Sciatic nerve (tissue), 1 donor: ENCODE data around the gene COX7A1. TPM values are rescaled to one million over a fixed set of nuclear protein-coding genes. Genes with fewer than 3 reads are reported as not detected.

Experiments used
- total RNA-seq: library from RNA; stranded (reverse); fragmentation: NEBNext Ultra II Directional; extraction: Animal tissue kit (Norgen Biotek cat#: 25700); gene quantifications from one replicate; pipeline ENCODE4 v1.2.1, GENCODE V29; 2021
- donor health status: DM: no; HTN: no; CAD: no.

The COX7A1 gene
- total RNA-seq, 1 donor from 2014 or later = 71.6 TPM

Other genes with a start within 250 kb of the COX7A1 start
- 14.3 TPM for gene HCST, start 249.9 kb downstream of the COX7A1 start, total RNA-seq
- gene TYROBP, start 244.2 kb downstream of the COX7A1 start, total RNA-seq = 104 TPM
- gene LRFN3, start 216.1 kb downstream of the COX7A1 start, total RNA-seq = 13.1 TPM
- 17.0 TPM for gene SDHAF1, start 157.3 kb downstream of the COX7A1 start, total RNA-seq
- 0.67 TPM for gene SYNE4, start 143.6 kb downstream of the COX7A1 start, total RNA-seq
- 22.8 TPM for gene ALKBH6, start 138.2 kb downstream of the COX7A1 start, total RNA-seq
- 72.8 TPM for gene CLIP3, start 119.6 kb downstream of the COX7A1 start, total RNA-seq
- gene THAP8, start 98.2 kb downstream of the COX7A1 start, total RNA-seq = 10.5 TPM
- 1.2 TPM for gene WDR62, start 97.5 kb downstream of the COX7A1 start, total RNA-seq
- not detected for gene OVOL3, start 41.3 kb downstream of the COX7A1 start, total RNA-seq
- gene POLR2I, start 37.6 kb downstream of the COX7A1 start, total RNA-seq = 60.5 TPM
- gene TBCB, start 37.0 kb downstream of the COX7A1 start, total RNA-seq = 173 TPM
- 534 TPM for gene CAPNS1, start 12.4 kb downstream of the COX7A1 start, total RNA-seq
- 8.5 TPM for gene ZNF565, start 62.2 kb upstream of the COX7A1 start, total RNA-seq
- 52.7 TPM for gene ZNF146, start 62.7 kb upstream of the COX7A1 start, total RNA-seq
- gene ZFP14, start 226.8 kb upstream of the COX7A1 start, total RNA-seq = 11.5 TPM